NCI-H1105 (cell line): ENCODE measurements around the gene ACY1.

Experiments used
- DNase-seq: peaks from one replicate; lab custom pipeline; 2025; lab: John Stamatoyannopoulos, UW

ACY1 gene

GRCh38 chr3:51945926-51946705 is 37.2 kb upstream of the ACY1 start:
- no peak for DNase-seq

- no peak for DNase-seq
Measured at GRCh38 chr3:51946796-51947195, 36.5 kb upstream of the ACY1 start.

- no peak for DNase-seq
Measured at GRCh38 chr3:51947215-51947900, 36.0 kb upstream of the ACY1 start.

GRCh38 chr3:51948016-51948580 is 35.2 kb upstream of the ACY1 start:
- DNase-seq = no peak

GRCh38 chr3:51949121-51949520 is 34.2 kb upstream of the ACY1 start:
- DNase-seq = no peak

GRCh38 chr3:51950899-51951298 is 32.4 kb upstream of the ACY1 start:
- no peak for DNase-seq

GRCh38 chr3:51953445-51953844 is 29.9 kb upstream of the ACY1 start:
- no peak for DNase-seq

GRCh38 chr3:51954105-51954504 is 29.2 kb upstream of the ACY1 start:
- DNase-seq = no peak

DNA sequence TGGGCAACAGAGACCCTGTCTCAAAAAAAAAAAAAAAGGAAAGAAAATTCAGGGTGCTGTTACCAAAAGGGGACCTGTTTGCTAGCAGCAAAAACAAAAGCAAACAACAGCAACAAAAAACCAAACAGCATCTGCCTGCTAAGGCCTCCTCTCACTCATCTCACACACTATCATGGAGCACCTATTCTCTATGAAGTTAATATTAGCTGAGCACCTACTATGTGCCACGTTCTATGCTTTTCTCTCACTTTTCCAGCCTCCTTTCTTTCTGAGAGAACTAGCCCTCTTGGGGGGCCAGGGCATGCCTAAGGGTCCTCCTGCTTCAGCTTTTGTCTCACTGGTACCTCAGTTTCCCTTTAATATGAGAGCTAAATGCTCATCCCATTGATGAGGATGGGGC is 28.6 kb upstream of the ACY1 start:
- no peak for DNase-seq

GRCh38 chr3:51955175-51955892 is 28.0 kb upstream of the ACY1 start, which contains the start of gene GPR62:
Gene GPR62 (plus strand): TSS chr3:51955381. CDS start chr3:51955653, 272 bp downstream.
- DNase-seq = no peak

DNA sequence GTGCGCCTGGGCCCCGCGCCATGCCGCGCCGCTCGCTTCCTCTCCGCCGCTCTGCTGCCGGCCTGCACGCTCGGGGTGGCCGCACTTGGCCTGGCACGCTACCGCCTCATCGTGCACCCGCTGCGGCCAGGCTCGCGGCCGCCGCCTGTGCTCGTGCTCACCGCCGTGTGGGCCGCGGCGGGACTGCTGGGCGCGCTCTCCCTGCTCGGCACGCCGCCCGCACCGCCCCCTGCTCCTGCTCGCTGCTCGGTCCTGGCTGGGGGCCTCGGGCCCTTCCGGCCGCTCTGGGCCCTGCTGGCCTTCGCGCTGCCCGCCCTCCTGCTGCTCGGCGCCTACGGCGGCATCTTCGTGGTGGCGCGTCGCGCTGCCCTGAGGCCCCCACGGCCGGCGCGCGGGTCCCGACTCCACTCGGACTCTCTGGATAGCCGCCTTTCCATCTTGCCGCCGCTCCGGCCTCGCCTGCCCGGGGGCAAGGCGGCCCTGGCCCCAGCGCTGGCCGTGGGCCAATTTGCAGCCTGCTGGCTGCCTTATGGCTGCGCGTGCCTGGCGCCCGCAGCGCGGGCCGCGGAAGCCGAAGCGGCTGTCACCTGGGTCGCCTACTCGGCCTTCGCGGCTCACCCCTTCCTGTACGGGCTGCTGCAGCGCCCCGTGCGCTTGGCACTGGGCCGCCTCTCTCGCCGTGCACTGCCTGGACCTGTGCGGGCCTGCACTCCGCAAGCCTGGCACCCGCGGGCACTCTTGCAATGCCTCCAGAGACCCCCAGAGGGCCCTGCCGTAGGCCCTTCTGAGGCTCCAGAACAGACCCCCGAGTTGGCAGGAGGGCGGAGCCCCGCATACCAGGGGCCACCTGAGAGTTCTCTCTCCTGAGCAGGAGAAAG is 27.2 kb upstream of the ACY1 start:
- peak; percentile 39 for DNase-seq

GRCh38 chr3:51957520-51958205 is 25.7 kb upstream of the ACY1 start:
- no peak for DNase-seq

- DNase-seq = no peak
Measured at GRCh38 chr3:51958603-51959521, 24.5 kb upstream of the ACY1 start.

DNA sequence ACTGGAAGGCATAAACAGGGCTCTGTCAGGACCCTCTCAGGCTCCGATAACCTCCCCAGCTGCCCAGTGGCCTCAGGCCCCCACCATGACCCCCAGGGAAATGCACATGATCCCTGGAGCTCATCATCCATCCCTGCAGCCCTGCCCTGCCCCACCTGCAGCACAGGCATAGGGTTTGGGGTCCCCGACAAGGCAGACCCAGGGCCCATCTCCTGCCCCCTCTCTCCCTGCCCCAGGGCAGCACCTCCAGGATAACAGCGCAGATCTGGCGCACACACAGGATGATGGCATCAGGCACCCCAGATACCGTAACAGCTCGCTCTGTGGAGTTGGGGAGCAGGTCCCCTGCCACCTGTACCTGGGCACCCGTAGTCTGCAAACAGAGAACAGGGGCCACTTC is 23.7 kb upstream of the ACY1 start:
- DNase-seq = no peak

DNA sequence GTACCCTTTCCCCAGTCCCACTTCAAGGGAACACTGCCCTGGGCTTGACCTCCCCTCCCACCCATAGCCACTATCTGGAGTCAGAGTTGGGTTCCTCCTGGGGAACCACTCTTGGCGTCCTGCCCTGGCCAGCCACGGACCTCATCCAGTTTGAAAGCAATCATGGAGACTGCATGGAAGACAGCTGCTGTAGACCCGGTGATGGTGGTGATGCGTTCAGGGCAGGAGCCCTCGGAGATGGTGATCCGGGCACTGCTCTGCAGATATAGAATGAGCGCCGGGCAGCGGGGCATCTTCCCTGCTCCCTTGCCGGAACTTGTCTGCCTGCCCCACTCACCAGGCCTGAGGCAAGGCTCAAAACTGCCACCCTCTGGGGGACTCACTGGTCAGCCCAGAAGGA is 22.9 kb upstream of the ACY1 start:
- DNase-seq = no peak

- DNase-seq = no peak
Measured at GRCh38 chr3:51961011-51961410, 22.3 kb upstream of the ACY1 start.

DNA sequence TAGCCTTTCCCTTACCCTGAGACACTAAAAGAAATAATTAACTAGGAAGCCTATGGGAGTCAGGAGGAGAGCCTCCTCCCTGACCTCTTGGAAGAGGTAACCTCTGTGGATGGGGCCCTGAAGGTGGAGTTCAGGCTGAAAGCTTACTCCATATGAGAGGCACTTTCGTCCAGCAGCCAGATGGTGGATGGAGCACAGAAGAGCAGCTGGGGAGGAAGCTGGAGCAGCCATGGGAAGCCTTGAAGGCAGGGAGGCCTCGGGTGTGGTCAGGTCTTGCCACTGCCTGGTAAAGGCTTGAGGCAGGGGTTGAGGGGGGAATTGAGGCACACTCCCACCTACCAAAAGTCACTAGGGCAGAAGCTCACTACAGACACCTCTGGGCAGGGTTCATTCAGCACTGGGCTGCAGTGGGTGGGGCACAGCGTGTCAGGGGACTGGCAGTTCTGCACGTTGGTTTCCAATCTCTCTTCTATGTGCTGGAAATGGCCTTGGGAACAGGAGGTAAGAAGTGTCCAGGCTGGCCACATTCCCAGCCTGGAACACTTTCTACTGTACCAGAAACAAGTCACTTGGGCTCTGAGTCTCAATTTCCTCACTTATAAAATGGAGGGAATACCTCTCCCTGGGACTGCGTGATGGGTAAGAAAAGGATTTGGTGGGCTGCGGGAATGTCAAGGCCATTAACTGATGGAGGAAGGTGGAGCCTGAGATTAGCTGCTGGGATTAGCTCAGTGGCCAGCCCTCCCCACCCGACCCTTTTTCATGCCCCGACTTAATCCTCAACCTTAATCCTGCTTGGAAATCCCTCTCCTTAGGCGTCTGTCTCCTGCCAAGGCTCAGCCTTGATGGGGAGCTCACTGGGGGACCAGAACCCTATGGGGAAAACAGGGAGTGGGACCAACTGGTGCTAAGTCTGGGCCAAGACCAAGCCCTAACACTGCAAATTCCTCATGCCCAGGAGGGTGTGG is 21.4 kb upstream of the ACY1 start:
- DNase-seq = no peak

- DNase-seq = no peak
Measured at GRCh38 chr3:51962854-51963530, 20.3 kb upstream of the ACY1 start.
